GM21825 (cell line): ENCODE results near the gene DUSP8.
"Not testable (repeated sequence)": the region's sequence is repeated elsewhere in the genome, so short reads cannot be mapped to it uniquely, and the experiment has no call there.

Experiments used
- ATAC-seq: cut with Tn5 transposase; IDR thresholded peaks from one replicate; pipeline ENCODE4 v1.9.1; 2021; ENCODE audit warnings: mild to moderate bottlenecking, moderate library complexity; ENCODE audit not compliant: unreplicated experiment

Gene DUSP8

DNA sequence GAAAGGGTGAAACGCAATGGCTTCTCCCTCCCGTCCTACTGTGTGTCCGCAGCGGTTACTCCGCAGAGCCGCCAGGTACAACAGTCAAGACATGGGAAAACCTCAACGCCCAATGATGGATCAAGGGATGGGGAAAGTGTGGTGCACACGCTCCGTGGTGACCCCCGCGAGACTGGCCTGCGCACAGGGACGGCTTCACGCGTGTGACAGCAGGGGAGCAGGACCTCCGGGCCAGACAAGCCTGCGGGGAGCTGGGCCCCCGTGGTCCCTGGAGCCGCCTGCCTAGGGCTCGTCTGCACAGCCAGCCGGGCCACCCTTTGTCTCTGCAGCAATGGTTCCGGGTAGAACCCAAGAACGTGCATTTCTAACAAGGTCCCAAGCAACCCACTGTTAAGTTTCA, 53.8 kb downstream of the DUSP8 start:
- ATAC-seq = no peak

DNA sequence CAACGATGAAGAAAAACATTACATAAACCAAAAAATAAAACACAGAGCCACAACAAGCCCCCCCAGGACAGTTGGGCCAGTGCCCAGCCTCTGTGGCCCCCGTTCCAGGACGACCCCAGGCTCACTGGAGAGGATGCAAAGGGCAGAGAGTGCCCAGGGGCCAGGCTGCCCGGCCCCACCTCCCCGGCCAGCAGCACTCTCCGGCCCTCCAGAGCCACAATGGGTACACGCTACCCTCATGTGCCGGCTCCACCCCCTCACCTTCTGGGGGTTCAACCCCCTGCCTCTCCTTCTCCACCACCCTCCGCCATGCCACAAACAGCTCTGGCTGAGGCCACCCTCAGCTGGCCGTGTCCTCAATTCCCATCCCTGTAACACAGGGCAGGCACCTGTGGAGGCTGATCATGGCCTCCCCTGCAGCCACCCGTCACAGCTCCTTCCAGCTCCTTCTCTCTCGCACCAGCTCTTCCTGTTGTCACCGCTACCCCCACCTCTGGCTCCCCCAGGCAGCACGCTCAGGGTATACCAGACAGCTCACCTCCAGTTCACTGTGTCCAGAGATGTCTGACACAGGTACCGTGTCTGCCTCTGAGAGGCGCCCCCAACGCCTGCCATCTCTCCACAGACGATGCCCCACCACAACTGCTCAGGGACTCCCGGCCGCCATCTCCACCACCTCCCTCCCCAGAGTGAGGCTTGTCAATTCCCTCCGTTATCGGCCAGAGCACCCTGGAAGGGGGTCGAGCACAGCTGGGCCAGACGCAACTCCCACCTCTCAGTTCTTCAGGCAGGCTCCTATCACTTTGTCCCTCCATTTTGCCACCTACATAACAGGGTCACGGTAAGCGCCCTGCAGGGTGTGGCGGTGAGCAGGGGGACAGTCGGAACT, 54.7 kb downstream of the DUSP8 start:
- ATAC-seq = no peak

DNA sequence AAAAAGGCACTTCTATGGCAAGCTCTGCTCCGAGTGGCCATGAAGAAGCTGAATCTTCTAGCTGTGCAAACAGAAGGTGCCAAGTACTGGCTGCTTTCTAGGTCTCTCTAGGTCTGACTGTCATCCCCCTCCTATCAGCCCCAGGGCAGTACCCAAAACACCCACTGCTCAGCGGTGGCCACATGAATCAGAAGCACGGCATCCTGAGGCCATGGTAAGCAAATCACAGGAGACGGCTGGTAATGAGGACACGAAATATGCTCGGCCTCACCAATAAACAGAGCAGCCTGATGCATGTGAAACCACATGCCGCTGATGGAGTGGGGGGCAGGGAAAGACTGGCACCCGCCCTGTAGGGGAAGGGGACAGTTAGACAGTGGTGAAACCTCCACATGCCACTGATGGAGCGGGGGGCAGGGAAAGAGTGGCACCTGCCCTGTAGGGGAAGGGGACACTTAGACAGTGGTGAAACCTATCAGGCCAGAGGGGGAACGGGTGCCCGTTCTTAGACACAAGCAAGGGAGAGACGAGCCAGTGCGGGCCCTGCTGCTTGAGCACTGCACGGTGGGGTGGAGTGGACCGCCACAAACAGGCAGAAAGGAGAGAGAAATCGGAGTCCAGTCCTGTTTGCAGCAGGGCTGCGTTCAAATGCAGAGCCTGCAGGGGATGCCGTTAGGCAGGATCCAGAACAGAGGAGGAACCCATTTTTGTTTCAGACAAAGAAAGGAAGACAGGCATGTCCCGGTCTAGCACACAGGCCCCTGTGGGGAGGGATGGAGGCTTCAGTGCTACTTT, 55.6 kb downstream of the DUSP8 start:
- ATAC-seq = no peak

DNA sequence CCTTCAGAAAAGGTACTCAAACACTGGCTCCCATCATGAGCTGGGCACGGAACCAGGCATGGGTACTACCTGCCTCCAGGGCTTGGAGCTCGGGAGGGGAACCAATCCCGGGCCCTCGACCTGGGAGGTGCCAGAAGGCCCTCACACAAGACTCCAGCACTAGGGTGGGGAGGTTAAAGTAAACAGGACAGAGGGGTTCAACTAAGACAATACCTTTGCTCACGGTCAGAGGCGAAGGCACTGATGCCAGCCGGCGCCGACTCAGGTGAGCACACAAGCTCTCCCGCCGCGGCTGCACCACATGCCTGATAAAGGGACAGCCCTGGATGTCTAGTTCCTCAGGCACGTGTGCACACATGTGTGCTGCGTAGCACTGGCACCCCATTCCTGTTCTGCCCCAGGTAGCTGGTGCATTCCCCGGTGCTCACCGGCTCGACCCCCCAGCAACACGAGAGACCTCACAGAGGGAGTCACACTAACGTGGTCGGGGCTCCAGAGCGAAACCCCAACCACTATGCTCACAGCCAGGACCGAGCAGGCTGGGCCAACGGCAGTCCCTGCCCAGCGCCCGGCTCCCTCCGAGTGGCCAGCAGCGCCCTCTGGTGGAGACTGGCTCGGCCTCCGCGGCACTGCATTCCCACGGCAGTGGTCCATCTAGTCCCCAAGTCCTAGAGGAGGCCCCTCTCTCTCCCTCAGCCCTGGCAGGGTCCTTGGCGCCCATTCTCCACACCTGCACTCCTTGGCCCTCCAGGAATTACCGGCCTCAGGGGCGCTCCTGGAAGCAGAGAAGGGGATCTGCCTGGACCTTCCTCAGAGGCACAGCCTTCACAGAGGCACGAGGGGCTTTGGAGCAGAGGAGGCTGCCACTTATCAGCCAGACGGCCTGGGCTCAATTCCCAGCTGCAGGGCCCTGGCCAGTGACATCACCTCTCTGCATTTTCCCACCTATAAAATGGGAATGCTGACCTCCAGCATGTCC, 56.7 kb downstream of the DUSP8 start:
- no peak for ATAC-seq

DNA sequence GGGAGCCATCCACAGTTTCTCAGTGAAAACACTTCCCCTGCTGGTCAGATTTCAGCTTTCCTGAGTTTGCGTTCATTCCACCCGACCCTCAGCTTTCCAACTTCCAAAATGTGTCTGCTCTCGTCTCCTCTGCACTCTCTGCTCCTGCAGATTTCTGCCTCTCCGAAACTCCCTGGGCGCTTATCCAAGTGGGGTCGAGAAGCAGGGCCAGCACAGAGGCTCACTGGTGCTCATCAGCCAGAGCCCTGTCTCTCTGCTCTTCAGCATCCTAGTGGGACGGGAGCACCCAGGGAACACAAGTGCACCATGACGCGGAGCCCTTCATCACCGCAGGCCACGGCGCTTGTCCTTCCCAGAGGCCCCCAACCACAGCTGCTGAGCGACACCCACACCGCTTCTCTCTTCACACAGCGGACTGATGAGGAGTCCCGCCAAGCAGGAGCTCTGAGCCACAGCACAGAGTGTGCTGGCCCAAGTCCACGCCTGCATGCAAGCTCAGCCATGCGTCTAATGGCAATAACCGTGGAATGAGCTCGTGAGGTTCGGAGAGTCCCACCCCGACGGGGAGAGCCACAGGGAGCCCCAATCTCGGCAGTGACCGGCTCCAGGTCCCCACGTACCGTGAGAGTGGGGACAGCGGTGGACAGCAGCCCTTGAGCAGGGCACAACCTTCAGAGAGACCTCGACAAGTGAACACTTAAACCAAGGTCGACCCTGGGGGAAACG, 57.6 kb downstream of the DUSP8 start:
- no peak for ATAC-seq

DNA sequence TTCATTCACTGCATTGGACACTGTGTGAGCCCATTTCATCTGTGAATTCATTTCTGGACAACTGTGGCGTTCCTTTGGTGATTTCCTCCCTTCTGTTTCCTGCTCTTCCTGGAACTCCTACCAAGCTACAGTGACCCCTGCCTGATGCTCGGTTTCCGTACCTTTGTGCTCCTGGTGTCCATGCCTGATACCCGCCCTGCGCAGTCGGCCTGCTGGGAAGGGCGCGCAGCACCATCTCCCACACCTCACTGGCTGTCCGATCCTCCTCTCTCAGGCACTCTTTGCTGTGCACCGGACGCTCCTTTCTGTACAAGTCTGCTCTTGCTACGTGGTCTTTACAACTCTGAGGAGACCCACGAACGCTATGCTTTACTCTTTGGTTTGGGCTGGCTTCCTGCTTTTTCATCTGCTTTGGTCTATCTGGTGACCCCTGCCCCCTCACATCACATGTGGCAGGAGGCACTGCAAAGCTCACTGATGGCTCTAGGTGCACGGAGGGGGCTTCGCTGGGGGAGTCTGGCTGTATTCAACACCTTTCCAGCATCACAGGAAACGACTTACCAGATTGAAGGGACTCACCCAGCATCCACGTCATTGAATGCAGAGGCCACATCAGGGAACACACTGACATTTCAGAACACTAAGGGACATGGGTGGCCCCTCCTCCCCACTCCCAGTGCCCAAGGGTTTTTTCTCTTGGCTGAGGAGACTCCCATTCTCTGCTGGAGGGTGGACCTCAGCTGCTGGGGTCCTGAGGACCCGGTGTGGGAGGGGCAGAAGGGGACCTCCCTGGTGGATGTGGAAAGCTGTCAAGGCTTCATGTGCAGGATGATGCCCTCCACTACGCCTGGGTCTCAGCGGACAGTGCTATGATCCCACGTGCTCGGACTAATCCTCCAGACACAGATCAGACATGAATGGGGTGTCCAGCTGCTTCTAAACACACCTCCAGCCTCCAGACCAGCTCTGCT, 58.5 kb downstream of the DUSP8 start:
- ATAC-seq = no peak

DNA sequence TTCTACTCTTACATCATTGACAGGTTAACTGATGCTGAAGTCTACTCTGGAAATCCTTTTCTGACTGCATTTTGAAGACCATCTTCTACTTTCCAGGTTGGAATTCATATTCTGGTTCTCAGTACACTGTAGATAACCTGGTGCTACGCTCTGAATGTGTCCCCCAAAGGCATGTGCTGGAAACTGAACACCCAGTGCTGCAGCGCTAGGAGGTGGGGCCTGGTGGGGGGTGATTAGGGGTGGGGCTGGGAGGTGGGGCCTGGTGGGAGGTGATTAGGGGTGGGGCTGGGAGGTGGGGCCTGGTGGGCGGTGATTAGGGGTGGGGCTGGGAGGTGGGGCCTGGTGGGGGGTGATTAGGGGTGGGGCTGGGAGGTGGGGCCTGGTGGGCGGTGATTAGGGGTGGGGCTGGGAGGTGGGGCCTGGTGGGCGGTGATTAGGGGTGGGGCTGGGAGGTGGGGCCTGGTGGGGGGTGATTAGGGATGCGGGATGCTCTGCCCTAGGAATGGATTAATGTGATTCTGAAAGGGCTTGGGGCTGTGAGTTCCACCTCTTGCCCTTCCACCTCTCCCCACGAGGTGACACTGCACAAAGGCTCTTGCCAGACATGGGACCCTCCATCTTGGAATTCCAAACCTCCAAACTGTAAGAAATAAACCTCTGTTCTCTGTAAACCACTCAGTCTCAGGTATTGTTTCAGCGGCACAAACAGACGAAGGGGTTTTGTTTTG, 59.4 kb downstream of the DUSP8 start:
- not testable (repeated sequence) for ATAC-seq

DNA sequence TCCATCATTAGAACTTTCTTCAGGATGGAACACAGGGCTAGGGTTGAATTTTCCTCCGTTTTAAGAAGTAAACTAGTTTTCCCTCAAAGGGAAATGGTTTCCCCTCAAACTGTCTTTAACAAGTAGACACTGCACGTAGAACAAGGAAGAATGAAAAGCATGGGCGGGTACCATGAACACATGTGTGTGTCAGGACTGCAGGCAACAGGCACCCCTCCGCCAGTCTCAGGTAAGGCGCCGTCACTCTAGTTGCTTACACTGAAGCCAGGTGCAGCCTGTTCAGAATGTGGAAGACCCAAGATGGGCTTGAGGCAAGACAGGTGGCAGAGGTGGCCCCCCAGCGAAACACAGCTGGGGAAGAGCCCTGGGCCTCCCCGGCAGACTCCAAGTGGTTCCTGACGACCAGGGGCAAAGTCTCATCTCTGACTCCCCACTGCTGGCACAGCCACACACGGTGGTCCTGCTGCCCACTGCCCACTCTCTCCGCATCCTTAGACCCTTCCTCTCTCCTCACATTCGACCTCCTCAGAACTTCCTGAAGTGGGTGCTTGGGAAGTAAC, 60.1 kb downstream of the DUSP8 start:
- no peak for ATAC-seq

DNA sequence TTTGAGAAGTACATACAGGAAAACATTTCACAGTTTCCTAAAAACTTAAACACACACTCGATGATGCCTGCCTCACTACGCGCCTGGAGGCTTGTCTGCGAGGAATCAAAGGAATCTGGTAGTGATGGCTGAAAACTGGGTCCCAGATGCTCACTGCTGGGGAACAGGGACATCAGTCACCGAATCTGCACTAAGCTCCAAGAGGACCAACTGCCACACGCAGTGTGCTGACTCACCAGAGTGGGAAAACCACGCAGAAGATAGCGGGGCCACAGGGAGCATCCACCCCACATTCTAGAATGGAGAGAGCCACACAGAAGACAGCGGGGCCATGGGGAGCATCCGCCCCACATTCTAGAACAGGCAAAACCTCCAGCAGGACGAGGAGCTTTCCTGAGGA, 61.1 kb downstream of the DUSP8 start:
- ATAC-seq = no peak

DNA sequence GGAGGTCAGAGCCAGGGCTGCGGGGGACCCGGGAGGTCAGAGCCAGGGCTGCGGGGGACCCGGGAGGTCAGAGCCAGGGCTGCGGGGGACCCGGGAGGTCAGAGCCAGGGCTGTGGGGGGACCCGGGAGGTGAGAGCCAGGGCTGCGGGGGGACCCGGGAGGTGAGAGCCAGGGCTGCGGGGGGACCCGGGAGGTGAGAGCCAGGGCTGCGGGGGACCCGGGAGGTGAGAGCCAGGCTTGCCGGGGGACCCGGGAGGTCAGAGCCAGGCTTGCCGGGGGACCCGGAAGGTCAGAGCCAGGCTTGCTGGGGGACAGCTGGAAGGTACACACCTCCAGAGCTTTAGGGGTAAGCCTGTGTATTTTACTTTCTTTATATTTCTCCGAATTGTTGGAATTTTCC, 61.7 kb downstream of the DUSP8 start:
- ATAC-seq = not testable (repeated sequence)

DNA sequence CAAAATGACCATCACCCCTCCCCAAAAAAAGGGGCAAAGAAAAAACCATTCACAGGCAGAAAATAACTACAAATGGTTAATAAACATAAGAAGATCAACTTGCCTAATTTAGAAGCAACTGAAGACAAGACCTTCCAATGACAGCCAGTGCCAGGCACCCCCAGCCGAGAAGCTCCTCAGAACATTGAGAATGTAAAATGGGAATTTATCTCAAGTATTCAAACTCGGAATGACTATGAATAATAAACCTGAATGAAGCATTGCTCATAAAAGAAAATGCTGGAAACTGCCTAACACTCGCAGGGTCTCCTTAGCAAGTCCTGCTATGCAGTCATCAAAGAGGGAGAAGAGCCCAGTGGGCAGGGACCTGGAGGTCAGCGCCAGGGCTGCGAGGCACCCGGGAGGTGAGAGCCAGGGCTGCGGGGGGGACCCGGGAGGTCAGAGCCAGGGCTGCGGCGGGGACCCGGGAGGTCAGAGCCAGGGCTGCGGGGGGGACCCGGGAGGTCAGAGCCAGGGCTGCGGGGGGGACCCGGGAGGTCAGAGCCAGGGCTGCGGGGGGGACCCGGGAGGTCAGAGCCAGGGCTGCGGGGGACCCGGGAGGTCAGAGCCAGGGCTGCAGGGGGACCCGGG, 62.3 kb downstream of the DUSP8 start:
- ATAC-seq = no peak

DNA sequence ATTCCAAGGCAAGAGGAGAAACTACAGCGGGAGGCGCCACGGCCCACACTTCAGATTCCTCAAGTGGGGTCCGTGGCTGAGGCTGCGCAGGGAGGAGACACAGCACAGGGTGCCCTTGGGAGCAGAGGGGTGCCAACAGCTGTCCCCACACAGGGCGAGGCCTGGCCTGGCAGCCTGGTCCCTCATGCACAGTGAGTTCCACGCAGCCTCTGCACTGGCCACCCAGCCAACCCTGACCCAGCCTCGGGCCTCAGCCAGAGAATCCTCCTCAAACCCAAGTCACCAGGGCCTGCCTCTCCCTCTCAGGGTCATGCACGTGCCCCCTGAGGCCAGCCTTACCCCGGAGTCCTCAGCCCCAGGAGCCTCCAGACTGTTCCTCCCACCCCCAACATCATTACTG, 63.1 kb downstream of the DUSP8 start:
- ATAC-seq = no peak

DNA sequence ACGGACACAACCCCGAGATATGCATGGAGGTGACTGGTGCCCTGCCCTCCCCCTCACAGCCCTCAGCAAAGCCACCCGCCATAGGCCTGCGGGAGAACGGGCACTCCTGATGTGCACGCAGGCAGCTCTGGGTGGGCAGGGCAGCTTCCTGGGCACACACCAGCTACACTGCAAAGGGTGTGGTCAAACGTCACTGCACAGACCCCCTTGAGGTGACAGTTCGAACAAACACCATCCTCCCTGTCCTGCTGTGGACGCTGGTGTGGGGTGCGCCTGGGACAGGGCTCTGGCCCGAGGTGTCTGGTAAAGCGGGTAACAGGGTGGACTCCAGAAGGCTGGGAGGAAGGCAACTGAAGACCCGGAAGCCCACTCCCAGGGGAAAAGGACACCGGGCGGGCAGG, 63.6 kb downstream of the DUSP8 start:
- no peak for ATAC-seq

DNA sequence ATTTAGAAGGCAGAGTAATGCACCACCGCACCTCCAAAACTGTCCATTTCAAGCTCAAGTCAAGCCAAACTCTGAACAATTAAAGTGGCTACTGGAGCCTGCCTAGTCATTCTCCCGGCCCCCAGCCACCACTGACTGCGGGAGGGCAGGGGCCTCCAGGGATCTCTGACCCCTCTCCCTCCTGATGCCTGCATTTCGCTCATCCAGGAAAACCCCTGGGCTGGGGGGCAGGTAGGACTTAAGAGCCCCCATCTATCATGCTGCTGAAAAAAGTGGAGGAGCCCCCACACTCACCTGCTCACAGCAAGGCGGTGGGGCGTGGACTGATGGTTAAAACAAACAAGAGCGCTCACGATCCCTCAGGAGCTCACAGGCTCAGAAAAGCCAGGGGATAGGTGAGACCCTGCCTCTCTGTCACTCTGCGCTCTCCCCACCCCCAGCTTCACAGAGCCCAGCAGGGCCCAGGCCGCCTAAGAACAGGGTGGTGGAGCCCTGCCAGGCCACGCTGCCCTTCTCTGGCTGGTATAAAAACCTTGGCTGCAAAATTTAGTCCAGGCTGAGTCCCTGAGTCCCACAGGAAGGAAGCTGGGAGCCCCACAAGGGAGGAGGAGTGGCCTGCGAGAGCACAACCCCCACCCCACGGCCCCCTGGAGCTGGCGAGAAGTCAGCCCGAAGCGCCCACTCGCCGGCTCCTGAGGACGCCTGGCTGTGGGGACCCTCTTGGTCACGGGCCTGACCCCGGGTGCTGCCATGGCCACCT, 64.5 kb downstream of the DUSP8 start:
- no peak for ATAC-seq

DNA sequence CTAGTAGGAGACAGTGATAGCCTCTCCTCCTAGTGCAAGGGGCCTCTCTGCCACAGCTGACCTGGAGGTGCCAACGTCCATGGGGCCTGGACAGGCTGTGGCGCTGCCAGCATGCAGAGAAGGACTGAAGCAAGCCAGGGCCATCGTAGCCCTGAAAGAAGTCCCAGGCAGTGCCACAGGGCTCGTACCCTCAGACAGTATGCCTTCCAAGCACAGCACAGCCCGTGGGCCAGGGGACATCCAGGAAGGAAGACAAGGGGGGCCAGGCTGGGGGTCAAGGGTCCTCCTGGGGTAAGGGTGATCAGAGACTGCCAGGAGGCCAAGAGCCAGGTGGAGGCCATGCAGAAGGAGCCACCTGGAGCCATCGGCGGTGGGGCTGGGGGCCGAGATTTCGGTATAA, 65.1 kb downstream of the DUSP8 start:
- ATAC-seq = no peak

DNA sequence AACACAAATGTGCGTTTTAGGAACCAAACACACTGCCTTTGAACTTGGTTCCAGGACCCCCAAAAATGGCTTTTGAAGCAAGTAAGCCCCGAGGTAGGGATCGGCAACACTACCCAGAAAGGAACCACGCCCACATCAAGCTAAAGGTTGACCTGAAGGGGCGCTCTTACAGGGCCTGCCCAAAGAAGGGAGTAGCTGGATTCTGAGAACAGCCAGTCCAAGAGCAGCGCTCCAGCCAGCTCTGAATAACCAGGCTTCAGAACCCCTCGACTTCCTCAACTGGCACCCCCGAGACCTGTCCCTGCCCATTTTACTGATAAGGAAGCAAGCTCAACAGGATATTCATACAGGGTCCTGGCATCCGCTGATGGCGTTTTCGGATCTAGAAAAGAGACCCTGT, 66.6 kb downstream of the DUSP8 start:
- no peak for ATAC-seq
